ENCODE measurements around the gene PCBP4. TPM values are rescaled to one million over a fixed set of nuclear protein-coding genes. Genes with fewer than 3 reads are reported as not detected.

PCBP4 gene
- total RNA-seq, 4 donors from 2014 or later, result 22.4 to 382 (median 63.6) TPM

- no peaks in the 10 kb centered on the region for H3K4me1 ChIP-seq
- 92% methylated on average over 13 of the region's 13 CpGs; no CpG with 5 or more reads in 1 of the 2 donors for WGBS, 2 donors (ENCODE audit: low coverage in 1 of 2)
- TF ChIP-seq POLR2A (IDR thresholded peaks at IDR 0.05) (no peak), EP300 (IDR thresholded peaks at IDR 0.05; ENCODE audit: low read depth) (no peak), POLR2AphosphoS5 (IDR thresholded peaks at IDR 0.05) (no peak)
- TF ChIP-seq, protein P1, sequence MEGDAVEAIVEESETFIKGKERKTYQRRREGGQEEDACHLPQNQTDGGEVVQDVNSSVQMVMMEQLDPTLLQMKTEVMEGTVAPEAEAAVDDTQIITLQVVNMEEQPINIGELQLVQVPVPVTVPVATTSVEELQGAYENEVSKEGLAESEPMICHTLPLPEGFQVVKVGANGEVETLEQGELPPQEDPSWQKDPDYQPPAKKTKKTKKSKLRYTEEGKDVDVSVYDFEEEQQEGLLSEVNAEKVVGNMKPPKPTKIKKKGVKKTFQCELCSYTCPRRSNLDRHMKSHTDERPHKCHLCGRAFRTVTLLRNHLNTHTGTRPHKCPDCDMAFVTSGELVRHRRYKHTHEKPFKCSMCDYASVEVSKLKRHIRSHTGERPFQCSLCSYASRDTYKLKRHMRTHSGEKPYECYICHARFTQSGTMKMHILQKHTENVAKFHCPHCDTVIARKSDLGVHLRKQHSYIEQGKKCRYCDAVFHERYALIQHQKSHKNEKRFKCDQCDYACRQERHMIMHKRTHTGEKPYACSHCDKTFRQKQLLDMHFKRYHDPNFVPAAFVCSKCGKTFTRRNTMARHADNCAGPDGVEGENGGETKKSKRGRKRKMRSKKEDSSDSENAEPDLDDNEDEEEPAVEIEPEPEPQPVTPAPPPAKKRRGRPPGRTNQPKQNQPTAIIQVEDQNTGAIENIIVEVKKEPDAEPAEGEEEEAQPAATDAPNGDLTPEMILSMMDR (IDR thresholded peaks at IDR 0.05), result no peak
Observed at GRCh38 chr3:51933471-51934138, 33.6 kb downstream of the PCBP4 start.

GRCh38 chr3:51932471-51933370 is 34.5 kb downstream of the PCBP4 start:
- no peak for DNase-seq
- H3K27ac ChIP-seq, result no peak overlapping the region
- H3K4me1 ChIP-seq, result no peaks in the 10 kb centered on the region
- intact Hi-C loops (cut with DNase I; ENCODE audit: low total_unique reads), result no loop called here
- H3K36me3 ChIP-seq, result peaks cover 0 to 19% (median 7%) of the 10 kb centered on the region in 4 donors
- in situ Hi-C loops (cut with MboI; ENCODE audit: low pct_ligation_motif_present in 1 of 4, low pct_unique_long_range_greater_than_20kb in 1 of 4, low sequenced_read_pairs in 3 of 4), result no loop called here
- TF ChIP-seq EP300 (IDR thresholded peaks at IDR 0.05; ENCODE audit: low read depth) (no peak), POLR2A (IDR thresholded peaks at IDR 0.05) (no peak), POLR2AphosphoS5 (IDR thresholded peaks at IDR 0.05) (no peak)
- TF ChIP-seq, protein P1 (IDR thresholded peaks at IDR 0.05), result no peak
- 91% methylated on average over 15 of the region's 15 CpGs; no CpG with 5 or more reads in 1 of the 2 donors for WGBS, 2 donors (ENCODE audit: low coverage in 1 of 2)
- no peak overlapping the region for H3K4me3 ChIP-seq
- no peaks in the 10 kb centered on the region for H3K27me3 ChIP-seq
- no peaks in the 10 kb centered on the region for H3K9me3 ChIP-seq

More at GRCh38 chr3:51933471-51934138, 33.6 kb downstream of the PCBP4 start:
- in situ Hi-C loops (cut with MboI; ENCODE audit: low pct_ligation_motif_present in 1 of 4, low pct_unique_long_range_greater_than_20kb in 1 of 4, low sequenced_read_pairs in 3 of 4) (no loop called here), intact Hi-C loops (cut with DNase I; ENCODE audit: low total_unique reads) (no loop called here)
- no peak for DNase-seq
- Histone ChIP-seq H3K36me3 (peaks cover 0 to 23% (median 7%) of the 10 kb centered on the region in 4 donors), H3K9me3 (no peaks in the 10 kb centered on the region), H3K27ac (no peak overlapping the region), H3K4me3 (no peak overlapping the region), H3K27me3 (no peaks in the 10 kb centered on the region)

DNA sequence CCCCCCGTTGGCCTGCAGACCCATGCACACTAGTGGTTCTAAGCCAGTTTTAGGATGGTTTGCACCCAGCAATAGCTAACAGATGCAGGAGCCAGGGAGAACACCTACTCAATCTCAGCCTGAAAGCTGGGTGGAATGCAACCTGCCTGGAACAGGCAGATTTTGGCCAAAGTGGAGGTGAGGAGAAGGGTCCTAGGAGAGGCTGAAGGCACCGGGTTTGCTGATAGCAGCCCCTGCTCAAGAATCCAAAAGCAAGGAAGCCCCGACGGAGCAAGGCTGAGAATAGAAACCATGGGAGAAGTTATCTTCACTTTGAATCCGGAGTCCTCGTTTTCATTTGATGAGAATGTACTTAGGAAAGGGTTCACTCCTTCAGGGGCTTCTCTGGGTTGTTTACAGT is 35.5 kb downstream of the PCBP4 start:
- no peaks in the 10 kb centered on the region for H3K4me1 ChIP-seq
- H3K9me3 ChIP-seq, result no peaks in the 10 kb centered on the region
- H3K27ac ChIP-seq, result no peak overlapping the region
- no peak for DNase-seq
- 87 to 91% methylated on average over 5 to 6 of the region's 6 CpGs for WGBS, 2 donors (ENCODE audit: low coverage in 1 of 2)
- intact Hi-C loops (cut with DNase I; ENCODE audit: low total_unique reads) (loop anchor here (1.0 kb wide), 1 partner anchor 41 kb away; no protein-coding TSS in a partner anchor), in situ Hi-C loops (cut with MboI; ENCODE audit: low pct_ligation_motif_present in 1 of 4, low pct_unique_long_range_greater_than_20kb in 1 of 4, low sequenced_read_pairs in 3 of 4) (no loop called here)
- no peak overlapping the region for H3K4me3 ChIP-seq
- TF ChIP-seq POLR2AphosphoS5 (IDR thresholded peaks at IDR 0.05), result no peak
- TF ChIP-seq POLR2A (IDR thresholded peaks at IDR 0.05), result no peak
- no peak for TF ChIP-seq EP300 (IDR thresholded peaks at IDR 0.05; ENCODE audit: low read depth)
- TF ChIP-seq, protein P1 (IDR thresholded peaks at IDR 0.05), result no peak
- H3K36me3 ChIP-seq, result peaks cover 0 to 19% (median 4%) of the 10 kb centered on the region in 4 donors
- no peaks in the 10 kb centered on the region for H3K27me3 ChIP-seq

DNA sequence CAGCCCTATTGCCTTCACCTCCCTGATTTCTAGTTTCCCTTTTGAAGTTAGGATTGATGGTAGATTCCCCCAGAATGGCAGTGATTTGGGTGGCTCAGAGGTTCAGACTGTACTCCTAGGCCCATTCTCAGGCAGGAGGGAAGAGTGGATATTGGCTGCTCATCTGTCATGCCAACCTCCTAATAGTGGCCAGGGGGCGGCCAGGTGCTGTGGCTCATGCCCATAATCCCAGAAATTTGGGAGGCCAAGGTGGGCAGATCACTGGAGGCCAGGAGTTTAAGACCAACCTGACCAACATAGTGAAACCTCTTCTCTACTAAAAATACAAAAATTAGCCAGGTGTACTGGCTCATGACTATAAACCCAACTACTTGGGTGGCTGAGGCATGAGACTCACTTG is 36.8 kb downstream of the PCBP4 start:
- Histone ChIP-seq H3K4me3 (no peak overlapping the region), H3K27me3 (no peaks in the 10 kb centered on the region), H3K36me3 (peaks cover 0 to 11% (median 4%) of the 10 kb centered on the region in 4 donors), H3K27ac (no peak overlapping the region), H3K4me1 (no peaks in the 10 kb centered on the region), H3K9me3 (no peaks in the 10 kb centered on the region)
- intact Hi-C loops (cut with DNase I; ENCODE audit: low total_unique reads), result no loop called here
- DNase-seq, result no peak
- 100% methylated on average over 1 of the region's 1 CpG; no CpG with 5 or more reads in 1 of the 2 donors for WGBS, 2 donors (ENCODE audit: low coverage in 1 of 2)
- no peak for TF ChIP-seq EP300 (IDR thresholded peaks at IDR 0.05; ENCODE audit: low read depth)
- TF ChIP-seq POLR2AphosphoS5 (IDR thresholded peaks at IDR 0.05), result no peak
- no peak for TF ChIP-seq POLR2A (IDR thresholded peaks at IDR 0.05)
- TF ChIP-seq, protein P1 (IDR thresholded peaks at IDR 0.05), result no peak
- in situ Hi-C loops (cut with MboI; ENCODE audit: low pct_ligation_motif_present in 1 of 4, low pct_unique_long_range_greater_than_20kb in 1 of 4, low sequenced_read_pairs in 3 of 4), result no loop called here

Data from transverse colon (tissue), 4 donors.